Measurements from ENCODE around the gene GUCY1A2. TPM values are rescaled to one million over a fixed set of nuclear protein-coding genes. Genes with fewer than 3 reads are reported as not detected.

GUCY1A2 gene
- total RNA-seq, 1 experiment from 2014 or later = 5.4 TPM

DNA sequence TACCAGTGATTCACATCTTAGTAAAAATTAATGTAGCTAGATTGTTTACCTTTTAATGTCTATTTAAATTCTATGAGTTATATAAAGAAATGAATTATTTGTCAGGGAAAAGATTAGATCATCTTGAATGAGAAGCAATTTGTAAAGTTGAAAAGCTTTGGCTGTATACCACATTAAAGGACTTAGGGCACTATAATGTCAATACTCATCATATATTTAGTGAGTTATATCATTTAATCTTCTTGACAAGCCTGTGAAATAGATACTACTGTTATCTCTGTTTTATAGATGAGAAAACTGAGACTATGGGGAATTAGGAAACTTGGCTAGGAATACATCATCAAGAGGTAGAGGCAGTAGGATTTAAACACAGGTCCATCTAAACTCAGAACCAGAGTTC, 160.1 kb downstream of the GUCY1A2 start:
- TF ChIP-seq EZH2 (IDR thresholded peaks at IDR 0.05; ENCODE audit: borderline replicate concordance, low read depth, low read length, poor library complexity, severe bottlenecking) = no peak
- TF ChIP-seq, protein P1, sequence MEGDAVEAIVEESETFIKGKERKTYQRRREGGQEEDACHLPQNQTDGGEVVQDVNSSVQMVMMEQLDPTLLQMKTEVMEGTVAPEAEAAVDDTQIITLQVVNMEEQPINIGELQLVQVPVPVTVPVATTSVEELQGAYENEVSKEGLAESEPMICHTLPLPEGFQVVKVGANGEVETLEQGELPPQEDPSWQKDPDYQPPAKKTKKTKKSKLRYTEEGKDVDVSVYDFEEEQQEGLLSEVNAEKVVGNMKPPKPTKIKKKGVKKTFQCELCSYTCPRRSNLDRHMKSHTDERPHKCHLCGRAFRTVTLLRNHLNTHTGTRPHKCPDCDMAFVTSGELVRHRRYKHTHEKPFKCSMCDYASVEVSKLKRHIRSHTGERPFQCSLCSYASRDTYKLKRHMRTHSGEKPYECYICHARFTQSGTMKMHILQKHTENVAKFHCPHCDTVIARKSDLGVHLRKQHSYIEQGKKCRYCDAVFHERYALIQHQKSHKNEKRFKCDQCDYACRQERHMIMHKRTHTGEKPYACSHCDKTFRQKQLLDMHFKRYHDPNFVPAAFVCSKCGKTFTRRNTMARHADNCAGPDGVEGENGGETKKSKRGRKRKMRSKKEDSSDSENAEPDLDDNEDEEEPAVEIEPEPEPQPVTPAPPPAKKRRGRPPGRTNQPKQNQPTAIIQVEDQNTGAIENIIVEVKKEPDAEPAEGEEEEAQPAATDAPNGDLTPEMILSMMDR (conservative IDR thresholded peaks at IDR 0.05; ENCODE audit: low read depth, low read length) = no peak
- CTCF ChIA-PET = no interaction called here
- Histone ChIP-seq H3K4me1 (ENCODE audit: insufficient read depth, low read length, poor library complexity, severe bottlenecking) (no peaks in the 10 kb centered on the region), H3K4me3 (ENCODE audit: low read depth, low read length, poor library complexity, severe bottlenecking) (no peak overlapping the region), H3K36me3 (ENCODE audit: insufficient read depth, low read length, poor library complexity, severe bottlenecking) (no peaks in the 10 kb centered on the region), H3K27ac (ENCODE audit: low read depth, low read length, poor library complexity, severe bottlenecking) (no peak overlapping the region), H3K9me3 (ENCODE audit: low read depth, low read length, poor library complexity, severe bottlenecking) (no peaks in the 10 kb centered on the region), H3K27me3 (replicated peaks; ENCODE audit: insufficient read depth, low read depth, low read length, poor library complexity) (no peaks in the 10 kb centered on the region)
- intact Hi-C loops (cut with micrococcal nuclease; ENCODE audit: unreplicated experiment) = no loop called here
- BruUV-seq (replicated peaks) = no TSS peak
- POLR2A ChIA-PET (ENCODE audit: low non-redundant PET) = no interaction called here
- DNase-seq (ENCODE audit: low spot score) = no peak

- no peaks in the 10 kb centered on the region for H3K9me3 ChIP-seq (ENCODE audit: low read depth, low read length, poor library complexity, severe bottlenecking)
- H3K27ac ChIP-seq (ENCODE audit: low read depth, low read length, poor library complexity, severe bottlenecking) = no peak overlapping the region
- ChIA-PET POLR2A (ENCODE audit: low non-redundant PET) (no interaction called here), CTCF (no interaction called here)
- BruUV-seq (replicated peaks) = no TSS peak
- H3K4me3 ChIP-seq (ENCODE audit: low read depth, low read length, poor library complexity, severe bottlenecking) = no peak overlapping the region
- H3K36me3 ChIP-seq (ENCODE audit: insufficient read depth, low read length, poor library complexity, severe bottlenecking) = no peaks in the 10 kb centered on the region
- intact Hi-C loops (cut with micrococcal nuclease; ENCODE audit: unreplicated experiment) = no loop called here
- DNase-seq (ENCODE audit: low spot score) = no peak
- no peaks in the 10 kb centered on the region for H3K4me1 ChIP-seq (ENCODE audit: insufficient read depth, low read length, poor library complexity, severe bottlenecking)
- TF ChIP-seq, protein P1 (conservative IDR thresholded peaks at IDR 0.05; ENCODE audit: low read depth, low read length) = no peak
- no peak for TF ChIP-seq EZH2 (IDR thresholded peaks at IDR 0.05; ENCODE audit: borderline replicate concordance, low read depth, low read length, poor library complexity, severe bottlenecking)
- no peaks in the 10 kb centered on the region for H3K27me3 ChIP-seq (replicated peaks; ENCODE audit: insufficient read depth, low read depth, low read length, poor library complexity)
Measured at GRCh38 chr11:106856566-106856965, 161.7 kb downstream of the GUCY1A2 start.

- DNase-seq (ENCODE audit: low spot score) = no peak
- Histone ChIP-seq H3K27me3 (replicated peaks; ENCODE audit: insufficient read depth, low read depth, low read length, poor library complexity) (no peaks in the 10 kb centered on the region), H3K4me3 (ENCODE audit: low read depth, low read length, poor library complexity, severe bottlenecking) (no peak overlapping the region), H3K9me3 (ENCODE audit: low read depth, low read length, poor library complexity, severe bottlenecking) (no peaks in the 10 kb centered on the region), H3K27ac (ENCODE audit: low read depth, low read length, poor library complexity, severe bottlenecking) (no peak overlapping the region), H3K36me3 (ENCODE audit: insufficient read depth, low read length, poor library complexity, severe bottlenecking) (no peaks in the 10 kb centered on the region), H3K4me1 (ENCODE audit: insufficient read depth, low read length, poor library complexity, severe bottlenecking) (no peaks in the 10 kb centered on the region)
- POLR2A ChIA-PET (ENCODE audit: low non-redundant PET) = no interaction called here
- intact Hi-C loops (cut with micrococcal nuclease; ENCODE audit: unreplicated experiment) = loop anchor here (5.0 kb wide), 1 partner anchor 163 kb away; the partner anchor contains the start of gene GUCY1A2
- no peak for TF ChIP-seq EZH2 (IDR thresholded peaks at IDR 0.05; ENCODE audit: borderline replicate concordance, low read depth, low read length, poor library complexity, severe bottlenecking)
- TF ChIP-seq, protein P1 (conservative IDR thresholded peaks at IDR 0.05; ENCODE audit: low read depth, low read length) = no peak
- CTCF ChIA-PET = no interaction called here
- BruUV-seq (replicated peaks) = no TSS peak
Measured at GRCh38 chr11:106854429-106854828, 163.8 kb downstream of the GUCY1A2 start.
